H9 (cell line): ENCODE results near the gene MALT1. TPM values are rescaled to one million over a fixed set of nuclear protein-coding genes. Genes with fewer than 3 reads are reported as not detected.

ENCODE experiments used
- DNase-seq: peaks from one replicate; pipeline ENCODE4 v3.0.0-alpha.2; 2017
- H2AFZ ChIP-seq: one replicate; pipeline ENCODE4 v1.6.1; 2013; ENCODE audit warnings: mild to moderate bottlenecking, low read length, control low read depth, moderate library complexity
- H2AK5ac ChIP-seq: 2 replicates; pipeline ENCODE4 v1.6.1; 2013; ENCODE audit warnings: low read length, control low read depth, mixed read lengths; ENCODE audit not compliant: insufficient read length
- H2BK120ac ChIP-seq: one replicate; pipeline ENCODE4 v1.6.1; 2013; ENCODE audit warnings: low read depth, mild to moderate bottlenecking, low read length, control low read depth, inconsistent platforms; ENCODE audit not compliant: poor library complexity, severe bottlenecking
- H2BK12ac ChIP-seq: 2 replicates; pipeline ENCODE4 v1.6.1; 2013; ENCODE audit warnings: low read length, control low read depth, mixed read lengths, low read depth; ENCODE audit not compliant: insufficient read length
- H2BK15ac ChIP-seq: 2 replicates; pipeline ENCODE4 v1.6.1; 2013; ENCODE audit warnings: low read depth, low read length, control low read depth
- H2BK20ac ChIP-seq: one replicate; pipeline ENCODE4 v1.6.1; 2013; ENCODE audit warnings: low read depth, mild to moderate bottlenecking, low read length, control low read depth, inconsistent platforms; ENCODE audit not compliant: poor library complexity, severe bottlenecking
- H2BK5ac ChIP-seq: 2 replicates; pipeline ENCODE4 v1.6.1; 2013; ENCODE audit warnings: low read length, control low read depth, mixed read lengths; ENCODE audit not compliant: insufficient read length
- H3K14ac ChIP-seq: 2 replicates; pipeline ENCODE4 v1.6.1; 2013; ENCODE audit warnings: low read length, control low read depth; ENCODE audit not compliant: insufficient read depth
- H3K18ac ChIP-seq: 2 replicates; pipeline ENCODE4 v1.6.1; 2013; ENCODE audit warnings: low read depth, mild to moderate bottlenecking, mixed read lengths, low read length, control low read depth; ENCODE audit not compliant: insufficient read length
- H3K23ac ChIP-seq: 2 replicates; pipeline ENCODE4 v1.6.1; 2013; ENCODE audit warnings: low read length, control low read depth, mixed read lengths, low read depth; ENCODE audit not compliant: insufficient read length
- H3K23me2 ChIP-seq: 2 replicates; pipeline ENCODE4 v1.6.1; 2013; ENCODE audit warnings: low read depth, mild to moderate bottlenecking, mixed read lengths, low read length, control low read depth; ENCODE audit not compliant: insufficient read length, poor library complexity, severe bottlenecking
- H3K27ac ChIP-seq: 2 replicates; pipeline ENCODE4 v1.5.1; 2013; ENCODE audit warnings: low read length, control low read depth, mixed read lengths, low read depth; ENCODE audit not compliant: insufficient read length
- H3K27me3 ChIP-seq: 2 replicates; pipeline ENCODE4 v1.6.1; 2013; ENCODE audit warnings: low read length, control low read depth, inconsistent platforms; ENCODE audit not compliant: insufficient read depth
- H3K4ac ChIP-seq: 2 replicates; pipeline ENCODE4 v1.6.1; 2013; ENCODE audit warnings: low read depth, mild to moderate bottlenecking, control low read depth, inconsistent platforms, low read length, moderate library complexity
- H3K4me1 ChIP-seq: 2 replicates; pipeline ENCODE4 v1.6.1; 2013; ENCODE audit warnings: low read length, control low read depth, inconsistent platforms; ENCODE audit not compliant: insufficient read depth
- H3K4me2 ChIP-seq: 2 replicates; pipeline ENCODE4 v1.6.1; 2013; ENCODE audit warnings: low read length, control low read depth, mixed read lengths; ENCODE audit not compliant: insufficient read length, insufficient read depth
- H3K56ac ChIP-seq: 2 replicates; pipeline ENCODE4 v1.6.1; 2013; ENCODE audit warnings: low read depth, mild to moderate bottlenecking, mixed read lengths, low read length, control low read depth; ENCODE audit not compliant: insufficient read length
- H3K79me1 ChIP-seq: 2 replicates; pipeline ENCODE4 v1.6.1; 2013; ENCODE audit warnings: low read depth, mild to moderate bottlenecking, moderate library complexity, low read length, control low read depth, inconsistent platforms; ENCODE audit not compliant: insufficient read depth, poor library complexity, severe bottlenecking
- H3K79me2 ChIP-seq: 2 replicates; pipeline ENCODE4 v1.6.1; 2013; ENCODE audit warnings: low read length, control low read depth, inconsistent platforms; ENCODE audit not compliant: insufficient read depth
- H3K9ac ChIP-seq: 2 replicates; pipeline ENCODE4 v1.6.1; 2013; ENCODE audit warnings: low read length, control low read depth, mixed read lengths; ENCODE audit not compliant: insufficient read length; ENCODE audit errors: extremely low read depth
- H3K9me3 ChIP-seq: one replicate; pipeline ENCODE4 v1.6.1; 2013; ENCODE audit warnings: low read depth, low read length, inconsistent platforms; ENCODE audit not compliant: control insufficient read depth
- H3T11ph ChIP-seq: one replicate; pipeline ENCODE4 v1.6.1; 2013; ENCODE audit warnings: mild to moderate bottlenecking, low read length, control low read depth, inconsistent platforms
- H4K20me1 ChIP-seq: one replicate; pipeline ENCODE4 v1.6.1; 2013; ENCODE audit not compliant: control insufficient read depth, insufficient read length, insufficient read depth
- H4K5ac ChIP-seq: 2 replicates; pipeline ENCODE4 v1.6.1; 2013; ENCODE audit warnings: low read depth, mild to moderate bottlenecking, mixed read lengths, low read length, control low read depth; ENCODE audit not compliant: insufficient read length
- H4K8ac ChIP-seq: replicated peaks from 2 replicates; pipeline ENCODE4 v1.6.1; 2013; ENCODE audit warnings: low read length, control low read depth, mixed read lengths, low read depth; ENCODE audit not compliant: insufficient read length
- H4K91ac ChIP-seq: 2 replicates; pipeline ENCODE4 v1.6.1; 2013; ENCODE audit warnings: low read depth, mild to moderate bottlenecking, moderate library complexity, mixed read lengths, low read length, control low read depth; ENCODE audit not compliant: insufficient read length
- H3K27ac Mint-ChIP-seq, 3 experiments: 2 replicates in 2 of 3; 3 replicates in 1 of 3; pipeline ENCODE4 v1.8.0; 2020 to 2021; ENCODE audit warnings: mixed read lengths in 3 of 3, mild to moderate bottlenecking in 1 of 3, moderate library complexity in 1 of 3
- H3K27me3 Mint-ChIP-seq: 2 replicates; pipeline ENCODE4 v1.8.0; 2021; ENCODE audit warnings: low read depth, mild to moderate bottlenecking, moderate library complexity, mixed read lengths
- H3K36me3 Mint-ChIP-seq, 3 experiments: 2 replicates in 2 of 3; 3 replicates in 1 of 3; pipeline ENCODE4 v1.8.0; 2020 to 2021; ENCODE audit warnings: low read depth in 3 of 3, mixed read lengths in 3 of 3; ENCODE audit not compliant: insufficient read depth in 1 of 3
- H3K4me1 Mint-ChIP-seq, 2 experiments: 2 replicates each; pipeline ENCODE4 v1.8.0; 2020; ENCODE audit warnings: mixed read lengths in 2 of 2
- H3K4me3 Mint-ChIP-seq, 2 experiments: 2 replicates in 1 of 2; 3 replicates in 1 of 2; pipeline ENCODE4 v1.8.0; 2020 to 2021; ENCODE audit warnings: mild to moderate bottlenecking in 2 of 2, mixed read lengths in 2 of 2, moderate library complexity in 1 of 2
- H3K9me3 Mint-ChIP-seq, 2 experiments: 2 replicates in 1 of 2; 3 replicates in 1 of 2; pipeline ENCODE4 v1.8.0; 2020; ENCODE audit warnings: mild to moderate bottlenecking in 2 of 2, mixed read lengths in 2 of 2, moderate library complexity in 1 of 2
- WGBS: extraction: QIAGEN DNeasy Blood & Tissue Kit; methylation state at CpG from one replicate; pipeline ENCODE4 v1.1.7; 2013; ENCODE audit warnings: missing lambda C conversion rate, low lambda C conversion rate, mixed read lengths; ENCODE audit not compliant: insufficient read length; ENCODE audit errors: extremely low coverage; 5-methylcytosine and 5-hydroxymethylcytosine counted together
- total RNA-seq: library from RNA; stranded (reverse); gene quantifications from 2 replicates; pipeline ENCODE4 v1.2.1, GENCODE V29; 2021
- TF ChIP-seq, protein P1 (sequence below): fragments of 200-600 bp; sonication (generic); conservative IDR thresholded peaks from 3 replicates; pipeline ENCODE4 v1.8.0; 2021; ENCODE audit warnings: antibody characterized with exemption, mild to moderate bottlenecking

The MALT1 gene
- total RNA-seq, 1 experiment from 2014 or later: 18.1 TPM

DNA sequence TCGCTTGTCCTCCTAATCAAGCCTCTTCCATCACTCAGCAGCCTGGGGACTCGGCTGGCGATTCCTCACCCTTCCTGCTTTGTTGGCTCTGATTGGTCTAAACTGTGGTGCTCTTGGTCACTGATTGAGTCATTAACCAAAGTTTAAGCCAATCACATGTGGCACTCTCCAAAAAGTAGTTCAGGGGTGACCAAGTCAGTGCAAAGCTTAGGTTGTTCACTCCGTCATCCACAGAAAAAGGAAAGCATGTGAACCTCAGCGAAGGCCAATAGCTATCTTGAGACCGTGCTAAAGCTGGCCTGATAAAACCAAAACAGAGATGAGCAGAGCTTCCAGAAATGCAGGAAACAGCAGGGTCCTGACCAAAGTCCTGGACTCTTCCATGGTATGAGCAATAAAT is 47.3 kb upstream of the MALT1 start:
- no peak overlapping the region for H4K5ac ChIP-seq
- H3K4me2 ChIP-seq: no peak overlapping the region
- no peaks in the 10 kb centered on the region for H3K79me1 ChIP-seq
- no peak overlapping the region for H2BK20ac ChIP-seq
- Mint-ChIP-seq H3K27me3 (peaks cover 2% of the 10 kb centered on the region), H3K27ac (no peak overlapping the region), H3K4me3 (no peak overlapping the region), H3K4me1 (peaks cover 31 to 36% of the 10 kb centered on the region in 2 experiments), H3K36me3 (no peaks in the 10 kb centered on the region; a peak in 2 of 7 replicates), H3K9me3 (no peaks in the 10 kb centered on the region)
- no peak overlapping the region for H3K4ac ChIP-seq
- no peak overlapping the region for H3K27ac ChIP-seq
- TF ChIP-seq, protein P1, sequence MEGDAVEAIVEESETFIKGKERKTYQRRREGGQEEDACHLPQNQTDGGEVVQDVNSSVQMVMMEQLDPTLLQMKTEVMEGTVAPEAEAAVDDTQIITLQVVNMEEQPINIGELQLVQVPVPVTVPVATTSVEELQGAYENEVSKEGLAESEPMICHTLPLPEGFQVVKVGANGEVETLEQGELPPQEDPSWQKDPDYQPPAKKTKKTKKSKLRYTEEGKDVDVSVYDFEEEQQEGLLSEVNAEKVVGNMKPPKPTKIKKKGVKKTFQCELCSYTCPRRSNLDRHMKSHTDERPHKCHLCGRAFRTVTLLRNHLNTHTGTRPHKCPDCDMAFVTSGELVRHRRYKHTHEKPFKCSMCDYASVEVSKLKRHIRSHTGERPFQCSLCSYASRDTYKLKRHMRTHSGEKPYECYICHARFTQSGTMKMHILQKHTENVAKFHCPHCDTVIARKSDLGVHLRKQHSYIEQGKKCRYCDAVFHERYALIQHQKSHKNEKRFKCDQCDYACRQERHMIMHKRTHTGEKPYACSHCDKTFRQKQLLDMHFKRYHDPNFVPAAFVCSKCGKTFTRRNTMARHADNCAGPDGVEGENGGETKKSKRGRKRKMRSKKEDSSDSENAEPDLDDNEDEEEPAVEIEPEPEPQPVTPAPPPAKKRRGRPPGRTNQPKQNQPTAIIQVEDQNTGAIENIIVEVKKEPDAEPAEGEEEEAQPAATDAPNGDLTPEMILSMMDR: no peak
- H2AFZ ChIP-seq: no peak overlapping the region
- no peak overlapping the region for H3K18ac ChIP-seq
- H3T11ph ChIP-seq: no peak overlapping the region
- no peaks in the 10 kb centered on the region for H3K23me2 ChIP-seq
- no peak overlapping the region for H2BK120ac ChIP-seq
- H3K9me3 ChIP-seq: no peaks in the 10 kb centered on the region
- H3K4me1 ChIP-seq: peaks cover 5% of the 10 kb centered on the region
- no peak overlapping the region for H2BK5ac ChIP-seq
- H3K14ac ChIP-seq: no peak overlapping the region
- no peak overlapping the region for H3K56ac ChIP-seq
- H3K27me3 ChIP-seq: no peaks in the 10 kb centered on the region
- no peak overlapping the region for H4K91ac ChIP-seq
- no peak overlapping the region for H4K8ac ChIP-seq
- no peak overlapping the region for H3K23ac ChIP-seq
- no peak overlapping the region for H2AK5ac ChIP-seq
- no peaks in the 10 kb centered on the region for H4K20me1 ChIP-seq
- no peak for DNase-seq
- H3K9ac ChIP-seq: no peak overlapping the region
- no peak overlapping the region for H2BK12ac ChIP-seq
- no CpG with 5 or more reads among the region's 6 CpGs for WGBS
- H3K79me2 ChIP-seq: no peaks in the 10 kb centered on the region
- H2BK15ac ChIP-seq: no peak overlapping the region
